ENCODE data around the gene CDC42SE2. TPM values are rescaled to one million over a fixed set of nuclear protein-coding genes. Genes with fewer than 3 reads are reported as not detected.
A peak's percentile ranks its signal among the peaks of the same experiment; 100 is the strongest.

Gene CDC42SE2
- total RNA-seq, 1 experiment from 2014 or later: 22.5 TPM

DNA sequence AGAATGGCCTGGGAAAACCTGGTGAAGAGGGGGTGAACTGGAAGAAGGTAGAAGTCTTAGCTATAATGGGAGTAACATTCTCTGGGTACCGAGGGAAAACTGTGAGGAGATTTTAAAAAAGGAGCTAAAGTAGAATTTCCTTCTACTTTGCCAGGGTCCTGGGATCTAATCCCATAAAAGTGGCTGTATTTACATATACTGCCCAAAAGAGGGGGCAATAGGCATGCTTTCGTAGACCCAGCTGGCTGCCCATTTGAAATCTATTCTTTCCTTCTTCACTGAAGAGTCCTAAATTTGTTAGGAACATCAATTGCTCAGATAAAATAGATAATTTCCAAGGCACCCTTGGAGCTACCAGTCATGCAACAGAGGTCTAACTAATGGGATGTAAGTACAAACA is 159.2 kb downstream of the CDC42SE2 start:
- POLR2A ChIA-PET: no interaction called here
- CTCF ChIA-PET: interaction anchor here (0.7 to 1.2 kb wide), 12 partner anchors 8 to 638 kb away, joined by 3 to 5 read pairs (median 3); partner anchors contain the start of genes ACSL6 and HINT1

DNA sequence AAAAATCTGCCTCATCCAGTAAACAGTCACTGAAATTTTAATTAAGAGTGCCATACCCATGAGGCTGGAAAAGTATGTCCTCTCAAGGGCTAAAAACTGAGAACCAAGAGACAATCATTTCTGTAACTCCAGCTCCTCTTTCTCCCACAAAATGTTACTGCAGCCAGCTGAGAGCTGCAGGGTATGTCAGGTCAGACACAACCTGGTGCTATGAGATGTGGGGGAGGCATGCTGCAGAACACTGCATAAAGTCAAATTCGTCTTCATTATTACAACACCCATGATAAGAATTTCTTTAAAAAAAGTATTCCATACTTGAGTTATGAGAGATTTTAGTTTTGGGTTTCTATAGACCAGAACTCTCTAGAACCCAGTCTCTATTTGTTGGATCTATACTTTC is 162.2 kb downstream of the CDC42SE2 start:
- Mint-ChIP-seq H3K4me3 (no peak overlapping the region), H3K36me3 (peaks cover 26% of the 10 kb centered on the region), H3K9me3 (no peaks in the 10 kb centered on the region), H3K27ac (no peak overlapping the region), H3K4me1 (peaks cover 6% of the 10 kb centered on the region), H3K27me3 (ENCODE audit: low read depth) (no peaks in the 10 kb centered on the region)
- ChIA-PET POLR2A (no interaction called here), CTCF (interaction anchor here (0.7 kb wide), 2 partner anchors 8 to 972 kb away, joined by 3 to 4 read pairs; no protein-coding TSS in a partner anchor)
- ATAC-seq (no peak), DNase-seq (ENCODE audit: low spot score) (no peak)
- TF ChIP-seq, protein P1, sequence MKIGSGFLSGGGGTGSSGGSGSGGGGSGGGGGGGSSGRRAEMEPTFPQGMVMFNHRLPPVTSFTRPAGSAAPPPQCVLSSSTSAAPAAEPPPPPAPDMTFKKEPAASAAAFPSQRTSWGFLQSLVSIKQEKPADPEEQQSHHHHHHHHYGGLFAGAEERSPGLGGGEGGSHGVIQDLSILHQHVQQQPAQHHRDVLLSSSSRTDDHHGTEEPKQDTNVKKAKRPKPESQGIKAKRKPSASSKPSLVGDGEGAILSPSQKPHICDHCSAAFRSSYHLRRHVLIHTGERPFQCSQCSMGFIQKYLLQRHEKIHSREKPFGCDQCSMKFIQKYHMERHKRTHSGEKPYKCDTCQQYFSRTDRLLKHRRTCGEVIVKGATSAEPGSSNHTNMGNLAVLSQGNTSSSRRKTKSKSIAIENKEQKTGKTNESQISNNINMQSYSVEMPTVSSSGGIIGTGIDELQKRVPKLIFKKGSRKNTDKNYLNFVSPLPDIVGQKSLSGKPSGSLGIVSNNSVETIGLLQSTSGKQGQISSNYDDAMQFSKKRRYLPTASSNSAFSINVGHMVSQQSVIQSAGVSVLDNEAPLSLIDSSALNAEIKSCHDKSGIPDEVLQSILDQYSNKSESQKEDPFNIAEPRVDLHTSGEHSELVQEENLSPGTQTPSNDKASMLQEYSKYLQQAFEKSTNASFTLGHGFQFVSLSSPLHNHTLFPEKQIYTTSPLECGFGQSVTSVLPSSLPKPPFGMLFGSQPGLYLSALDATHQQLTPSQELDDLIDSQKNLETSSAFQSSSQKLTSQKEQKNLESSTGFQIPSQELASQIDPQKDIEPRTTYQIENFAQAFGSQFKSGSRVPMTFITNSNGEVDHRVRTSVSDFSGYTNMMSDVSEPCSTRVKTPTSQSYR (CRISPR knock-in tag; IDR thresholded peaks at IDR 0.05): no peak
- TF ChIP-seq, protein P2, sequence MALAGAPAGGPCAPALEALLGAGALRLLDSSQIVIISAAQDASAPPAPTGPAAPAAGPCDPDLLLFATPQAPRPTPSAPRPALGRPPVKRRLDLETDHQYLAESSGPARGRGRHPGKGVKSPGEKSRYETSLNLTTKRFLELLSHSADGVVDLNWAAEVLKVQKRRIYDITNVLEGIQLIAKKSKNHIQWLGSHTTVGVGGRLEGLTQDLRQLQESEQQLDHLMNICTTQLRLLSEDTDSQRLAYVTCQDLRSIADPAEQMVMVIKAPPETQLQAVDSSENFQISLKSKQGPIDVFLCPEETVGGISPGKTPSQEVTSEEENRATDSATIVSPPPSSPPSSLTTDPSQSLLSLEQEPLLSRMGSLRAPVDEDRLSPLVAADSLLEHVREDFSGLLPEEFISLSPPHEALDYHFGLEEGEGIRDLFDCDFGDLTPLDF (CRISPR knock-in tag; IDR thresholded peaks at IDR 0.05): no peak
- TF ChIP-seq CREB1 (CRISPR knock-in tag; IDR thresholded peaks at IDR 0.05) (no peak), CREM (CRISPR knock-in tag; IDR thresholded peaks at IDR 0.05) (no peak), GTF2I (CRISPR knock-in tag; conservative IDR thresholded peaks at IDR 0.05) (no peak), KAT7 (CRISPR knock-in tag; IDR thresholded peaks at IDR 0.05; ENCODE audit: borderline replicate concordance) (no peak), TEAD4 (CRISPR knock-in tag; IDR thresholded peaks at IDR 0.05) (no peak), ZNF671 (CRISPR knock-in tag; IDR thresholded peaks at IDR 0.05) (no peak), EMX1 (CRISPR knock-in tag; IDR thresholded peaks at IDR 0.05) (no peak)
- TF ChIP-seq, protein P3, sequence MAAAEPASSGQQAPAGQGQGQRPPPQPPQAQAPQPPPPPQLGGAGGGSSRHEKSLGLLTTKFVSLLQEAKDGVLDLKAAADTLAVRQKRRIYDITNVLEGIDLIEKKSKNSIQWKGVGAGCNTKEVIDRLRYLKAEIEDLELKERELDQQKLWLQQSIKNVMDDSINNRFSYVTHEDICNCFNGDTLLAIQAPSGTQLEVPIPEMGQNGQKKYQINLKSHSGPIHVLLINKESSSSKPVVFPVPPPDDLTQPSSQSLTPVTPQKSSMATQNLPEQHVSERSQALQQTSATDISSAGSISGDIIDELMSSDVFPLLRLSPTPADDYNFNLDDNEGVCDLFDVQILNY (CRISPR knock-in tag; IDR thresholded peaks at IDR 0.05): no peak
- TF ChIP-seq, protein P4, sequence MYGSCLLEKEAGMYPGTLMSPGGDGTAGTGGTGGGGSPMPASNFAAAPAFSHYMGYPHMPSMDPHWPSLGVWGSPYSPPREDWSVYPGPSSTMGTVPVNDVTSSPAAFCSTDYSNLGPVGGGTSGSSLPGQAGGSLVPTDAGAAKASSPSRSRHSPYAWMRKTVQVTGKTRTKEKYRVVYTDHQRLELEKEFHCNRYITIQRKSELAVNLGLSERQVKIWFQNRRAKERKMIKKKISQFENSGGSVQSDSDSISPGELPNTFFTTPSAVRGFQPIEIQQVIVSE (CRISPR knock-in tag; IDR thresholded peaks at IDR 0.05; ENCODE audit: borderline replicate concordance): no peak
- TF ChIP-seq, protein P5, sequence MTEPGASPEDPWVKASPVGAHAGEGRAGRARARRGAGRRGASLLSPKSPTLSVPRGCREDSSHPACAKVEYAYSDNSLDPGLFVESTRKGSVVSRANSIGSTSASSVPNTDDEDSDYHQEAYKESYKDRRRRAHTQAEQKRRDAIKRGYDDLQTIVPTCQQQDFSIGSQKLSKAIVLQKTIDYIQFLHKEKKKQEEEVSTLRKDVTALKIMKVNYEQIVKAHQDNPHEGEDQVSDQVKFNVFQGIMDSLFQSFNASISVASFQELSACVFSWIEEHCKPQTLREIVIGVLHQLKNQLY (CRISPR knock-in tag; IDR thresholded peaks at IDR 0.05): no peak

More for the DNA sequence above, 159.2 kb downstream of the CDC42SE2 start:
- TF ChIP-seq, protein P6, sequence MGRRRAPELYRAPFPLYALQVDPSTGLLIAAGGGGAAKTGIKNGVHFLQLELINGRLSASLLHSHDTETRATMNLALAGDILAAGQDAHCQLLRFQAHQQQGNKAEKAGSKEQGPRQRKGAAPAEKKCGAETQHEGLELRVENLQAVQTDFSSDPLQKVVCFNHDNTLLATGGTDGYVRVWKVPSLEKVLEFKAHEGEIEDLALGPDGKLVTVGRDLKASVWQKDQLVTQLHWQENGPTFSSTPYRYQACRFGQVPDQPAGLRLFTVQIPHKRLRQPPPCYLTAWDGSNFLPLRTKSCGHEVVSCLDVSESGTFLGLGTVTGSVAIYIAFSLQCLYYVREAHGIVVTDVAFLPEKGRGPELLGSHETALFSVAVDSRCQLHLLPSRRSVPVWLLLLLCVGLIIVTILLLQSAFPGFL (CRISPR knock-in tag; IDR thresholded peaks at IDR 0.05; ENCODE audit: borderline replicate concordance): no peak
- TF ChIP-seq ESRRA (CRISPR knock-in tag; IDR thresholded peaks at IDR 0.05; ENCODE audit: borderline replicate concordance) (no peak), ZNF138 (CRISPR knock-in tag; conservative IDR thresholded peaks at IDR 0.05) (no peak), IRF2 (CRISPR knock-in tag; IDR thresholded peaks at IDR 0.05; ENCODE audit: borderline replicate concordance, low read depth) (no peak), HMGA2 (CRISPR knock-in tag; IDR thresholded peaks at IDR 0.05) (no peak), NFATC4 (CRISPR knock-in tag; IDR thresholded peaks at IDR 0.05) (no peak)
- TF ChIP-seq, protein P7, sequence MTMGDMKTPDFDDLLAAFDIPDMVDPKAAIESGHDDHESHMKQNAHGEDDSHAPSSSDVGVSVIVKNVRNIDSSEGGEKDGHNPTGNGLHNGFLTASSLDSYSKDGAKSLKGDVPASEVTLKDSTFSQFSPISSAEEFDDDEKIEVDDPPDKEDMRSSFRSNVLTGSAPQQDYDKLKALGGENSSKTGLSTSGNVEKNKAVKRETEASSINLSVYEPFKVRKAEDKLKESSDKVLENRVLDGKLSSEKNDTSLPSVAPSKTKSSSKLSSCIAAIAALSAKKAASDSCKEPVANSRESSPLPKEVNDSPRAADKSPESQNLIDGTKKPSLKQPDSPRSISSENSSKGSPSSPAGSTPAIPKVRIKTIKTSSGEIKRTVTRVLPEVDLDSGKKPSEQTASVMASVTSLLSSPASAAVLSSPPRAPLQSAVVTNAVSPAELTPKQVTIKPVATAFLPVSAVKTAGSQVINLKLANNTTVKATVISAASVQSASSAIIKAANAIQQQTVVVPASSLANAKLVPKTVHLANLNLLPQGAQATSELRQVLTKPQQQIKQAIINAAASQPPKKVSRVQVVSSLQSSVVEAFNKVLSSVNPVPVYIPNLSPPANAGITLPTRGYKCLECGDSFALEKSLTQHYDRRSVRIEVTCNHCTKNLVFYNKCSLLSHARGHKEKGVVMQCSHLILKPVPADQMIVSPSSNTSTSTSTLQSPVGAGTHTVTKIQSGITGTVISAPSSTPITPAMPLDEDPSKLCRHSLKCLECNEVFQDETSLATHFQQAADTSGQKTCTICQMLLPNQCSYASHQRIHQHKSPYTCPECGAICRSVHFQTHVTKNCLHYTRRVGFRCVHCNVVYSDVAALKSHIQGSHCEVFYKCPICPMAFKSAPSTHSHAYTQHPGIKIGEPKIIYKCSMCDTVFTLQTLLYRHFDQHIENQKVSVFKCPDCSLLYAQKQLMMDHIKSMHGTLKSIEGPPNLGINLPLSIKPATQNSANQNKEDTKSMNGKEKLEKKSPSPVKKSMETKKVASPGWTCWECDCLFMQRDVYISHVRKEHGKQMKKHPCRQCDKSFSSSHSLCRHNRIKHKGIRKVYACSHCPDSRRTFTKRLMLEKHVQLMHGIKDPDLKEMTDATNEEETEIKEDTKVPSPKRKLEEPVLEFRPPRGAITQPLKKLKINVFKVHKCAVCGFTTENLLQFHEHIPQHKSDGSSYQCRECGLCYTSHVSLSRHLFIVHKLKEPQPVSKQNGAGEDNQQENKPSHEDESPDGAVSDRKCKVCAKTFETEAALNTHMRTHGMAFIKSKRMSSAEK (CRISPR knock-in tag; IDR thresholded peaks at IDR 0.05; ENCODE audit: borderline replicate concordance): no peak
- TF ChIP-seq, protein P8, sequence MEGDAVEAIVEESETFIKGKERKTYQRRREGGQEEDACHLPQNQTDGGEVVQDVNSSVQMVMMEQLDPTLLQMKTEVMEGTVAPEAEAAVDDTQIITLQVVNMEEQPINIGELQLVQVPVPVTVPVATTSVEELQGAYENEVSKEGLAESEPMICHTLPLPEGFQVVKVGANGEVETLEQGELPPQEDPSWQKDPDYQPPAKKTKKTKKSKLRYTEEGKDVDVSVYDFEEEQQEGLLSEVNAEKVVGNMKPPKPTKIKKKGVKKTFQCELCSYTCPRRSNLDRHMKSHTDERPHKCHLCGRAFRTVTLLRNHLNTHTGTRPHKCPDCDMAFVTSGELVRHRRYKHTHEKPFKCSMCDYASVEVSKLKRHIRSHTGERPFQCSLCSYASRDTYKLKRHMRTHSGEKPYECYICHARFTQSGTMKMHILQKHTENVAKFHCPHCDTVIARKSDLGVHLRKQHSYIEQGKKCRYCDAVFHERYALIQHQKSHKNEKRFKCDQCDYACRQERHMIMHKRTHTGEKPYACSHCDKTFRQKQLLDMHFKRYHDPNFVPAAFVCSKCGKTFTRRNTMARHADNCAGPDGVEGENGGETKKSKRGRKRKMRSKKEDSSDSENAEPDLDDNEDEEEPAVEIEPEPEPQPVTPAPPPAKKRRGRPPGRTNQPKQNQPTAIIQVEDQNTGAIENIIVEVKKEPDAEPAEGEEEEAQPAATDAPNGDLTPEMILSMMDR (IDR thresholded peaks at IDR 0.05): peak; percentile 26; the same call in 1 of the 2 replicates
- Mint-ChIP-seq H3K9me3 (no peaks in the 10 kb centered on the region), H3K27me3 (ENCODE audit: low read depth) (no peaks in the 10 kb centered on the region), H3K4me3 (no peak overlapping the region), H3K36me3 (peaks cover 13% of the 10 kb centered on the region), H3K27ac (no peak overlapping the region), H3K4me1 (no peaks in the 10 kb centered on the region)
- DNase-seq (ENCODE audit: low spot score) (no peak), ATAC-seq (peak; percentile 90)
